Body of pancreas (tissue), 4 donors: ENCODE measurements around the gene ZSWIM3.

ENCODE experiments used
- POLR2A ChIP-seq, 3 donors: fragments of 450-650 bp; IDR thresholded peaks; one replicate each; pipeline ENCODE4 v1.6.1; 2016; ENCODE audit warnings: antibody characterized with exemption in 3 of 3, mild to moderate bottlenecking in 2 of 3
- TF ChIP-seq, protein P1 (sequence below), 7 experiments: fragments of 450-650 bp in 4 of 7; fragments of 200-600 bp in 3 of 7; sonication (generic) in 3 of 7; IDR thresholded peaks; one replicate each; pipeline ENCODE4 v1.5.1; 2016 to 2019; ENCODE audit warnings: antibody characterized with exemption in 7 of 7

DNA sequence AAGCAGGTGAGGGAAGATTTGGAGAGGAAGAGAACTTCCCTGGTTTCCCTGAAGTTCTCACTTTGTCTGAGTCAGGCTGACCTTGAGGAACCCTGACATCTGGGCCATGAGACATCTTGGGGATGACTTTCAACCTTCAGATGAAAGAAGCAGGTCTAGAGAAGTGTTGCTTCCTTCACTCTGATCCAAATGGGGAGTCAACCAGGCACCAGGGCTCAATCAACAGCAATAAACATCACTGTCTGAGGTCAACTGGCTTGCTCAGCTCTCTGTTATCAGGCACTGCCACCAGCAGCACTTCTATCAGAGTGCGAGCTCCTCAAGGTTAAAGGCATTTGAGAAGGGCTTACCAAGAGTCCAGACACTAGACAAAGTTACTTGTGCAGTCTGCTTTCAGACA is 6.5 kb upstream of the ZSWIM3 start:
- TF ChIP-seq, protein P1, sequence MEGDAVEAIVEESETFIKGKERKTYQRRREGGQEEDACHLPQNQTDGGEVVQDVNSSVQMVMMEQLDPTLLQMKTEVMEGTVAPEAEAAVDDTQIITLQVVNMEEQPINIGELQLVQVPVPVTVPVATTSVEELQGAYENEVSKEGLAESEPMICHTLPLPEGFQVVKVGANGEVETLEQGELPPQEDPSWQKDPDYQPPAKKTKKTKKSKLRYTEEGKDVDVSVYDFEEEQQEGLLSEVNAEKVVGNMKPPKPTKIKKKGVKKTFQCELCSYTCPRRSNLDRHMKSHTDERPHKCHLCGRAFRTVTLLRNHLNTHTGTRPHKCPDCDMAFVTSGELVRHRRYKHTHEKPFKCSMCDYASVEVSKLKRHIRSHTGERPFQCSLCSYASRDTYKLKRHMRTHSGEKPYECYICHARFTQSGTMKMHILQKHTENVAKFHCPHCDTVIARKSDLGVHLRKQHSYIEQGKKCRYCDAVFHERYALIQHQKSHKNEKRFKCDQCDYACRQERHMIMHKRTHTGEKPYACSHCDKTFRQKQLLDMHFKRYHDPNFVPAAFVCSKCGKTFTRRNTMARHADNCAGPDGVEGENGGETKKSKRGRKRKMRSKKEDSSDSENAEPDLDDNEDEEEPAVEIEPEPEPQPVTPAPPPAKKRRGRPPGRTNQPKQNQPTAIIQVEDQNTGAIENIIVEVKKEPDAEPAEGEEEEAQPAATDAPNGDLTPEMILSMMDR (IDR thresholded peaks at IDR 0.05): no peak
- TF ChIP-seq POLR2A (IDR thresholded peaks at IDR 0.05): no peak
